HG03108 (cell line): ENCODE results near the gene NSD1.
A peak's percentile ranks its signal among the peaks of the same experiment; 100 is the strongest.

ENCODE experiments used
- ATAC-seq: cut with Tn5 transposase; IDR thresholded peaks from one replicate; pipeline ENCODE4 v1.9.1; 2021; ENCODE audit warnings: moderate library complexity; ENCODE audit not compliant: unreplicated experiment

Gene NSD1

DNA sequence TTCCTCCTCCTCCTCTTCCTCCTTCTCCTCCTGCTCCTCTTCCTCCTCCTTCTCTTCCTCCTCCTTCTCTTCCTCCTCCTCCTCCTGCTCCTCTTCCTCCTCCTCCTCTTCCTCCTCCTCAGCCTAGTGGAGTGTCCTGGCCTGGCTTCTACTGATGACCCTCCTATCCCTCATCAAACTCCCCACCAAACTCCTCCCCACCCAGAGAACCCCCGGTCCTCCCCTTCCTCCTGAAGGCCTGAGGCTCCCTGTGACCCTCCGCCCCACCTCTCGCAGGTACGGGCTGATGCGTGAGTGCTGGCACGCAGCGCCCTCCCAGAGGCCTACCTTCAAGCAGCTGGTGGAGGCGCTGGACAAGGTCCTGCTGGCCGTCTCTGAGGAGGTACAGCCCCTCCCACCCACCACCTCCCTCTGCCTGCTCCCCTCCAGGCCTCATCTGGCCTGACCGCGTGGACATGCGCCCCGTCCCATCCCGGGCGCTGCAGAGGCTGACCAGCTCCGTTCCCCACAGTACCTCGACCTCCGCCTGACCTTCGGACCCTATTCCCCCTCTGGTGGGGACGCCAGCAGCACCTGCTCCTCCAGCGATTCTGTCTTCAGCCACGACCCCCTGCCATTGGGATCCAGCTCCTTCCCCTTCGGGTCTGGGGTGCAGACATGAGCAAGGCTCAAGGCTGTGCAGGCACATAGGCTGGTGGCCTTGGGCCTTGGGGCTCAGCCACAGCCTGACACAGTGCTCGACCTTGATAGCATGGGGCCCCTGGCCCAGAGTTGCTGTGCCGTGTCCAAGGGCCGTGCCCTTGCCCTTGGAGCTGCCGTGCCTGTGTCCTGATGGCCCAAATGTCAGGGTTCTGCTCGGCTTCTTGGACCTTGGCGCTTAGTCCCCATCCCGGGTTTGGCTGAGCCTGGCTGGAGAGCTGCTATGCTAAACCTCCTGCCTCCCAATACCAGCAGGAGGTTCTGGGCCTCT, 36.3 kb upstream of the NSD1 start:
- ATAC-seq: no peak

DNA sequence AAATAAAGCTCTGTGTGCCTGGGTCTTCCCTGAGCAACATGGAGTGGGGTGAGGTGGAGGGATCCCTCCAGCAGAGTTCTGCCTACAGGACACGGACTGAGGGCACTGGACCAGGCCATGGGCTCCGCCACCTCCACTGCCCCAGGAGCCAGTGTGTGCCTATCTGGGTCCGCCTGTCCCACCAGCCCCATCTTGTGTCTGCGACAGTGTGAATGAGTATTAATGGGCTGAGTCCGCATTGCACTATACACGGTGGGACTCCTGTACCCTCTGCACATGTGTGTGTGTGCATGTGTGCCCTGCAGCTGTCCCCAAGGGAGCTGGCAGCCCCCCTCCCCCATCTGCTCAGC, 35.5 kb upstream of the NSD1 start:
- no peak for ATAC-seq

DNA sequence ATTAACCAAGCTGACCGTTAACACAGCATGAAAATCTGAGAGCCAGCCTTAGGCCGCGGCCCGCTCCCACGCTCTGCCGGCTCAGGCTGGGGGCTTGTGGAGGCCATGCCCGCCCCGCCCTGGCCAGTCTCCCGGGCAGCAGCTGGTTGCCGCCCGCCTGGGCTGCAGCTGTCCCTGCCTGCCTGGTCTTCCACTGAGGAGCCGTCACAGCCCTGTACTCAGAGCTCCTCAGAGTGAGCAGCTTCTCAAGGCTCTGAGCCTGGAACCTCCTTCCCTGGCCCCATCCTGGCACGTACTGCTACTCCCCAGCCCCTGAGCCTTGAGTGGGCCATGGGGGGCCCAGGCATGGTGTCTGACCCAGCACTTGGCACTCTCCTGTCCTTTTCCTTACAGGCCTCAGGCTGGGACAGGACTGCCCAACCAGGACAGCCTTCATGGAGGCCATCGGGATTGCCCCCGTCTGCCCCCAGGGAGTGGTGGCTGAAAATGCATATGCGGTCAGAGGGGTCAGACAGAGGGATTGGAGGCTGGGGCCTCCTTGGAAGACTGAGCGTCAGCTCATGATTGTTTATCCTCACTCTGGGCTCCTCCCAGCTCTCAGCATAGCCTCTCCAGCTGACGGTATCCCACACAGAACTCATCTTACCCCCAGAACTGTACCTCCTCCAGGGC, 35.0 kb upstream of the NSD1 start:
- ATAC-seq: no peak

DNA sequence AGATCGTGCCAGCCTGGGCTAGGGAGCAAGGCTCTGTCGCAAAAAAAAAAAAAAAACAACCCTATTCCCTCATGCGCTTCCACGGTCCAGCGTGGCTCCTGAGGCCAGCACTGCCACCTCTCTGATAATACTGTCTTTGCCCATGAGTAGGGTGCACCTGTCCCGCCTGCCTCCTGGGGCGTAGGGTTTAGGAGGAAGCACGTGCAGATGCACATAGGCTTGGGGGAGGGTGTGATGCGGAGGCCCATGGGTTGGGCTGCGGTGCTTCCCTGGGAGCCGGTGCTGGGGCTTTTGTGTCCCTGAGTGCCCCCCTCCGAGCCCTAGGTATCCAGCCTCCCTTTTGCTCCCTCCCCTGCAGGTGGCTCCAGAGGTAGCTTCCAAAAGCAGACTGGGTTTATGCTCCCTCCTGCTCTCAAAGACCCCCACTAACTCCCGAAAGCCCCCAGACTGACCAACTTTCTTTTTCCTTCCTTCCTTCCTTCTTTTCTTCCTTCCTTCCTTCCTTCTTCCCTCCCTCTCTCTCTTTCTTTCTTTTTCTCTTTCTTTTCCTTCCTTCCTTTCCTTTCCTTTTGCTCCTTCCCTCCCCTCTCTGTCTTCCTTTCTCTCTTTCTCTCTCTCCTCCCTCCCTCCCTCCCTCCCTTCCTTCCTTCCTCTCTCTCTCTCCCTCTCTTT, 34.0 kb upstream of the NSD1 start:
- no peak for ATAC-seq

DNA sequence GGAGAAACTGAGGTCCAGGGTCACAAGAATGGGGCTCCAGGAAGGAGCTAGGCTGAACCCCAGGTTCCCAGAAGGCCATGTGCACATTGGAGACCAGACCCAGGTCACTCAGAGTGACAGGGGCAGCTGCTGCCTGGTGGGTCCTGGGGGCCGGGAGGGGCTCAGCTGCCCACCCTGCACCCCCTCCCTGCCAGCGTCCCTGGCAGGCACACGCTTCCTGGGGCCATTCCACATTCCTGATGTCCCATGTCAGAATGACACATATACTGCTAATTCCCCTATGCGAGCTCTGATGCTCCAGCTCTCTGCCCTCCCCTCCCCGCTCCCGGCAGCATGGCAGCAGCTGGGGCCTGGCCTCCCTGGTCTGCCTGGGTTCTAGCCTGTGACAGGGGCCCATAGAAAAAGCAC, 32.9 kb upstream of the NSD1 start:
- no peak for ATAC-seq

GRCh38 chr5:177103523-177104253, 29.9 kb upstream of the NSD1 start:
- no peak for ATAC-seq

DNA sequence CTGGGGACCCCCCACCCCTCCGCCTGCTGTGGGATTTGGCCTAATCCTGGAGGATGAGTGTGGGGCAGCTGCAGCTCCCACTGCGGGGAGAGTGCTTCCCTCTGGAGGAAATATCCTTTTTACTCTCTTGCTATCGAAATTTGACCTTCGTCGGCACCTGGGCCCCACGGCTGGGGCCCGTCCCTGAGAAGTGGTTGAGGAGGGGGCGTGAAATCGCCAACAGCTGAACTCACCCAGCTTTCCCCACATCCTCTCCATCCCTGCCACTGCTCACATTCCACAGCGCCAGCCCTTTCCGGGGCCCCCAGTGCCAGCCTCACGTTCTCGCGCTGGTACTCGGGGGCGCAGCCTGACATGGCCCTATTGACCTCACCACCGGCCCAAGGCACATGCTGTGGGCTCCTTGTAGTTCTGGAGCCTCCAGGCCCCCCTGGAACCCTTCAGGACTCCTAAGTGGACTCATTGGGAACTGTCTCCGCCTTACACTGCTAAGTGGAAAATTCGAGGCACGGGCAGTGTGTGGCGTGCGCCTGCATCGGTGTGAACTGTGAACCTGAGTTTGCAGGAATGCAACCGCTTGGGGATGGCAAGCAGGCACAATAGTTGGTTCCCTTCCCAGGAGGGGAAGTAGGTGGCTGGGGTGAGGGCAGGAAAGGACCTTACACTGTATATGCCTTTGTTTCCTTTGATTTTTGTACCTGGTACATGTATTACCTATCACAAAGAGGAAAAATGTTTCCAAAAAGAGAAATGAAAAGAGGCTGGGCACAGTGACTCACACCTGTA, 27.7 kb upstream of the NSD1 start:
- no peak for ATAC-seq

DNA sequence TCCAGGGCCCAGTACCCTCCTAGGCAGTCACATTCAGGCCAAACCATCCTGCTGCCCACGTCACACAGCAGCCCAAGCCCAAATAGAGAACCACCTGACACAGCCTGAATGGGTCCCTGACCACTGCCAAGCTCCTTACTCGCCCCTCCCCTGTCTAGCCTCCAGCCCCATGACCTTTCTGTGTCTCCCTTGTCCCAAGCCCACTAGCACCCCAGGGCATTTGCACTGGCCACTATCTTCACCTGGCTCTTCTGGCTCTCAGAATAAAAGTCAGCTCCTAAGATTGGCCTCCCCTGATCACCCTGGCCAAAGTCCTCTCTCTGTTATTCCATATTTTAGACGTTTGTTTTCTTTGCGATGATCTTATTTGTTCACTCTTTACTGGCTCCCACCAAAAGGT, 26.4 kb upstream of the NSD1 start:
- no peak for ATAC-seq

- no peak for ATAC-seq
Measured at GRCh38 chr5:177109810-177110209, 23.8 kb upstream of the NSD1 start.

GRCh38 chr5:177111720-177112394, 21.7 kb upstream of the NSD1 start:
- no peak for ATAC-seq

- no peak for ATAC-seq
Measured at GRCh38 chr5:177112589-177113220, 20.9 kb upstream of the NSD1 start.

GRCh38 chr5:177113566-177114424, 19.8 kb upstream of the NSD1 start:
- no peak for ATAC-seq

- no peak for ATAC-seq
Measured at GRCh38 chr5:177116631-177117373, 16.8 kb upstream of the NSD1 start.

- no peak for ATAC-seq
Measured at GRCh38 chr5:177117441-177118045, 16.0 kb upstream of the NSD1 start.

- no peak for ATAC-seq
Measured at GRCh38 chr5:177122566-177122965, 11.0 kb upstream of the NSD1 start.

DNA sequence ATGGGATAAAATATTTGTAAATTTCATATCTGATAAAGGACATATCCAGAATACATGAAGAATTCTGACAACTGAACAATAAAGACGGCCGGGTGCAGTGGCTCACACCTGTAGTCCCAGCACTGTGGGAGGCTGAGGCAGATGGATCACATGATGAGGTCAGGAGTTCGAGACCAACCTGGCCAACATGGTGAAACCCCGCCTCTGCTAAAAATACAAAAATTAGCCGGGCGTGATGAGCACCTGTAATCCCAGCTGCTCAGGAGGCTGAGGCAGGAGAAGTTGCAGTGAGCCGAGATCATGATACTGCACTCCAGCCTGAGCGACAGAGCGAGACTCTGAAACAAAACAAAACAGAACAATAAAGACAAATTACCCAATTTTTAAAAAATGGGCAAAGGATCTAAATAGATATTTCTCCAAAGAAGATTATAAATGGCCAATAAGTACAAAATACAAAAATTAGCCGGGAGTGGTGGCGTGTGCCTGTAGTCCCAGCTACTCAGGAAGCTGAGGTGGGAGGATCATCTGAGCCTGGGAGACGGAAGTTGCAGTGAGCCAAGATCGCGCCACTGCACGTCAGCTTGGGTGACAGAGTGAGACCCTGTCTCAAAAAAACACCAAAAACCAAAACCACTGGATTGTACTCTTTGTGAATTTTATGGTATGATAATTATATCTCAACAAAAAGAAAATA, 9.6 kb upstream of the NSD1 start:
- ATAC-seq: peak; percentile 30
